Endothelial cell of umbilical vein (primary cell): ENCODE measurements around the gene GALR2.

Experiments
- CTCF ChIP-seq, 2 donors: IDR thresholded peaks; 1 replicate in 1 of 2; 2 replicates in 1 of 2; pipeline ENCODE4 v1.5.1; 2011; ENCODE audit warnings: low read length in 2 of 2, mild to moderate bottlenecking in 2 of 2, moderate library complexity in 2 of 2, control low read depth in 1 of 2, inconsistent platforms in 1 of 2, low read depth in 1 of 2; ENCODE audit not compliant: insufficient read depth in 1 of 2; ENCODE audit errors: extremely low read depth in 1 of 2
- FOS ChIP-seq: IDR thresholded peaks from 2 replicates; pipeline ENCODE4 v1.6.1; 2011; ENCODE audit warnings: mild to moderate bottlenecking, low read length, moderate library complexity, borderline replicate concordance; ENCODE audit not compliant: insufficient read depth

GRCh38 chr17:76065775-76066174, 8.8 kb upstream of the GALR2 start:
- no peak for TF ChIP-seq FOS
- TF ChIP-seq CTCF (IDR thresholded peaks at IDR 0.05; ENCODE audit: extremely low read depth in 1 of 2, insufficient read depth in 1 of 2, low read depth in 1 of 2, low read length in 2 of 2) = no peak
